Kidney (tissue), 14 donors: ENCODE data around the gene FANCC. TPM values are rescaled to one million over a fixed set of nuclear protein-coding genes. Genes with fewer than 3 reads are reported as not detected.

Experiments used
- DNase-seq, 5 donors: peaks; one replicate each; pipeline ENCODE4 v3.0.0-alpha.2; 2013 to 2020
- FAIRE-seq: peaks from 2 replicates; lab custom pipeline; 2012; peaks lifted over from hg19 to GRCh38; lab: Jason Lieb, UNC
- H3K27ac ChIP-seq, 2 donors: one replicate each; pipeline ENCODE4 v1.7.0; 2013; ENCODE audit warnings: low read depth in 2 of 2, low read length in 2 of 2, inconsistent platforms in 1 of 2
- H3K27me3 ChIP-seq: one replicate; pipeline ENCODE4 v1.7.1; 2013; ENCODE audit warnings: low read length, inconsistent platforms; ENCODE audit not compliant: control insufficient read depth, insufficient read depth
- H3K36me3 ChIP-seq, 3 donors: one replicate each; pipeline versions ENCODE4 v1.7.0 to v1.7.1; 2013; ENCODE audit warnings: low read length in 3 of 3, control low read depth in 1 of 3, inconsistent platforms in 1 of 3; ENCODE audit not compliant: insufficient read depth in 3 of 3, control insufficient read depth in 2 of 3
- H3K4me1 ChIP-seq, 3 donors: one replicate each; pipeline versions ENCODE4 v1.7.0 to v1.7.1; 2013; ENCODE audit warnings: low read length in 3 of 3, inconsistent platforms in 1 of 3, low read depth in 1 of 3; ENCODE audit not compliant: control insufficient read depth in 2 of 3, insufficient read depth in 2 of 3
- H3K4me3 ChIP-seq, 3 donors: one replicate each; pipeline versions ENCODE4 v1.7.0 to v1.8.1; 2013; ENCODE audit warnings: low read length in 3 of 3, control low read depth in 1 of 3, inconsistent platforms in 1 of 3
- H3K9ac ChIP-seq, 3 donors: one replicate each; pipeline versions ENCODE4 v1.7.0 to v1.7.1; 2013; ENCODE audit warnings: low read length in 3 of 3, control low read depth in 1 of 3, inconsistent platforms in 1 of 3
- H3K9me3 ChIP-seq, 3 donors: one replicate each; pipeline versions ENCODE4 v1.7.0 to v1.7.1; 2013; ENCODE audit warnings: low read length in 3 of 3, control low read depth in 1 of 3, inconsistent platforms in 1 of 3; ENCODE audit not compliant: control insufficient read depth in 2 of 3, insufficient read depth in 1 of 3
- CTCF ChIP-seq: IDR thresholded peaks from 3 replicates; pipeline ENCODE4 v1.5.1; 2012; ENCODE audit warnings: mild to moderate bottlenecking, moderate library complexity, borderline replicate concordance; ENCODE audit not compliant: insufficient read depth; ENCODE audit errors: extremely low read depth
- intact Hi-C: fragments of 100-400 bp; cut with DNase I; formaldehyde crosslinking; loops from one replicate; pipeline ENCODE4 v1.11.1; 2022
- polyA plus RNA-seq: library from polyadenylated mRNA; stranded (reverse); fragments of 350-450 nt; fragmentation: Illumina TruSeq; extraction: RNeasy Lipid Tissue Mini Kit (QIAGEN cat#74804); gene quantifications from one replicate; pipeline ENCODE4 v1.2.3, GENCODE V29; 2014; ENCODE audit warnings: low read depth, low replicate concordance; ENCODE audit not compliant: insufficient read depth
- total RNA-seq: library from RNA; stranded (reverse); fragmentation: NEBNext Ultra II Directional; extraction: Animal tissue kit (Norgen Biotek cat#: 25700); gene quantifications from one replicate; pipeline ENCODE4 v1.2.1, GENCODE V29; 2021
- donor health status: control.
- donor health status: control.
- donor health status: control.
- donor health status: control.
- donor health status: control.
- donor health status: DM: yes; HTN: yes; CAD: no.
- donor health status: Normal renal cell carcinoma (clear cell type).

The FANCC gene
- total and polyA plus RNA-seq, 2 donors from 2014 or later: 7.5 to 10.8 TPM

- no peak for TF ChIP-seq CTCF
- no peak for DNase-seq
- no peaks in the 10 kb centered on the region for H3K9me3 ChIP-seq
- H3K9ac ChIP-seq: no peak overlapping the region
- H3K27me3 ChIP-seq: no peaks in the 10 kb centered on the region
- H3K36me3 ChIP-seq: no peaks in the 10 kb centered on the region
- no peak overlapping the region for H3K27ac ChIP-seq
- no peaks in the 10 kb centered on the region for H3K4me1 ChIP-seq
- no peak for FAIRE-seq
- no peak overlapping the region for H3K4me3 ChIP-seq
- intact Hi-C loops: no loop called here
Observed at GRCh38 chr9:95242613-95243012, 74.9 kb downstream of the FANCC start.

- Histone ChIP-seq H3K9ac (no peak overlapping the region), H3K36me3 (peaks cover 0 to 3% (median 0%) of the 10 kb centered on the region in 3 donors), H3K27me3 (no peaks in the 10 kb centered on the region), H3K4me1 (no peaks in the 10 kb centered on the region), H3K9me3 (no peaks in the 10 kb centered on the region), H3K27ac (no peak overlapping the region), H3K4me3 (no peak overlapping the region)
- peak in 1 of 5 donors; percentile 43 for DNase-seq
- intact Hi-C loops: no loop called here
- FAIRE-seq: no peak
- no peak for TF ChIP-seq CTCF
Observed at GRCh38 chr9:95239071-95239470, 78.4 kb downstream of the FANCC start.

- peaks cover 0 to 3% (median 0%) of the 10 kb centered on the region in 3 donors for H3K36me3 ChIP-seq
- no peak for TF ChIP-seq CTCF
- no peak overlapping the region for H3K27ac ChIP-seq
- no peak overlapping the region for H3K4me3 ChIP-seq
- DNase-seq: no peak
- H3K4me1 ChIP-seq: no peaks in the 10 kb centered on the region
- intact Hi-C loops: no loop called here
- no peaks in the 10 kb centered on the region for H3K9me3 ChIP-seq
- no peaks in the 10 kb centered on the region for H3K27me3 ChIP-seq
- H3K9ac ChIP-seq: no peak overlapping the region
- no peak for FAIRE-seq
Observed at GRCh38 chr9:95237336-95237735, 80.2 kb downstream of the FANCC start.

- H3K36me3 ChIP-seq: peaks cover 0 to under 1% (median 0%) of the 10 kb centered on the region in 3 donors
- DNase-seq (peak in 1 of 5 donors; percentile 28), FAIRE-seq (no peak)
- peaks cover 1 to 4% (median 4%) of the 10 kb centered on the region in 3 donors for H3K4me1 ChIP-seq
- no peaks in the 10 kb centered on the region for H3K27me3 ChIP-seq
- no peaks in the 10 kb centered on the region for H3K9me3 ChIP-seq
- no peak overlapping the region for H3K9ac ChIP-seq
- no peak overlapping the region for H3K27ac ChIP-seq
- peak; percentile 28 for TF ChIP-seq CTCF
- intact Hi-C loops: no loop called here
- no peak overlapping the region for H3K4me3 ChIP-seq
Observed at GRCh38 chr9:95230046-95230445, 87.5 kb downstream of the FANCC start.
